WTC11 (cell line): Measurements from ENCODE around the gene ZFHX3. TPM values are rescaled to one million over a fixed set of nuclear protein-coding genes. Genes with fewer than 3 reads are reported as not detected.

Experiments used
- ATAC-seq: fragments of 200-7000 bp; cut with Tn5 transposase; 2 replicates; pipeline ENCODE4 v1.10.0; 2021; ENCODE audit warnings: mild to moderate bottlenecking, moderate library complexity
- CTCF ChIA-PET: fragments of 300-600 bp; sonication (Branson Sonifier 250); formaldehyde crosslinking; loops from one replicate; lab custom pipeline; 2021; ENCODE audit warnings: antibody characterized with exemption; lab: Charles Lee
- POLR2A ChIA-PET: fragments of 350-600 bp; sonication (Branson Sonifier 250); formaldehyde crosslinking; loops from one replicate; lab custom pipeline; 2021; ENCODE audit warnings: antibody characterized with exemption; lab: Charles Lee
- DNase-seq: peaks from one replicate; pipeline ENCODE4 v3.0.0; 2021; ENCODE audit warnings: low spot score
- H3K27ac Mint-ChIP-seq: 2 replicates; pipeline ENCODE4 v1.8.0; 2021; ENCODE audit warnings: mixed read lengths
- H3K27me3 Mint-ChIP-seq: 2 replicates; pipeline ENCODE4 v1.8.0; 2021; ENCODE audit warnings: low read depth, mild to moderate bottlenecking, moderate library complexity, mixed read lengths
- H3K36me3 Mint-ChIP-seq: 2 replicates; pipeline ENCODE4 v1.8.0; 2021; ENCODE audit warnings: mixed read lengths
- H3K4me1 Mint-ChIP-seq: 2 replicates; pipeline ENCODE4 v1.8.0; 2022; ENCODE audit warnings: mixed read lengths
- H3K4me3 Mint-ChIP-seq: 2 replicates; pipeline ENCODE4 v1.8.0; 2021; ENCODE audit warnings: mild to moderate bottlenecking, moderate library complexity, mixed read lengths
- H3K9me3 Mint-ChIP-seq: 2 replicates; pipeline ENCODE4 v1.8.0; 2021; ENCODE audit warnings: mixed read lengths
- AFF4 ChIP-seq: sonication (generic); formaldehyde crosslinking; IDR thresholded peaks from 2 replicates; pipeline ENCODE4 v1.8.1; 2023; ENCODE audit warnings: mild to moderate bottlenecking, missing genetic modification reagents, borderline replicate concordance
- ATF1 ChIP-seq: sonication (generic); formaldehyde crosslinking; IDR thresholded peaks from 2 replicates; pipeline ENCODE4 v1.8.1; 2023; ENCODE audit warnings: mild to moderate bottlenecking, moderate library complexity, missing genetic modification reagents
- CBFB ChIP-seq: sonication (generic); formaldehyde crosslinking; IDR thresholded peaks from 2 replicates; pipeline ENCODE4 v1.8.1; 2022; ENCODE audit warnings: mild to moderate bottlenecking, low read depth, missing genetic modification reagents
- CREM ChIP-seq: sonication (generic); formaldehyde crosslinking; IDR thresholded peaks from 2 replicates; pipeline ENCODE4 v1.8.1; 2022; ENCODE audit warnings: mild to moderate bottlenecking, missing genetic modification reagents, moderate library complexity
- ELF4 ChIP-seq: sonication (generic); formaldehyde crosslinking; IDR thresholded peaks from 2 replicates; pipeline ENCODE4 v1.8.1; 2022; ENCODE audit warnings: low read depth, mild to moderate bottlenecking, moderate library complexity, missing genetic modification reagents
- ETV6 ChIP-seq: sonication (generic); formaldehyde crosslinking; IDR thresholded peaks from 2 replicates; pipeline ENCODE4 v1.8.1; 2022; ENCODE audit warnings: mild to moderate bottlenecking, missing genetic modification reagents
- FOXP1 ChIP-seq: sonication (generic); formaldehyde crosslinking; IDR thresholded peaks from 2 replicates; pipeline ENCODE4 v1.8.0; 2022; ENCODE audit warnings: missing genetic modification reagents, mild to moderate bottlenecking, moderate library complexity, borderline replicate concordance
- GRHL2 ChIP-seq: fragments of 250-450 bp; sonication (Bioruptor Pico); IDR thresholded peaks from 2 replicates; pipeline ENCODE4 v1.8.0; 2022; ENCODE audit warnings: mild to moderate bottlenecking, moderate library complexity; ENCODE audit not compliant: insufficient replicate concordance, severe bottlenecking
- HMGXB4 ChIP-seq: sonication (generic); formaldehyde crosslinking; IDR thresholded peaks from 2 replicates; pipeline ENCODE4 v1.8.1; 2023; ENCODE audit warnings: mild to moderate bottlenecking, moderate library complexity, missing genetic modification reagents
- MYBL2 ChIP-seq: sonication (generic); formaldehyde crosslinking; IDR thresholded peaks from 2 replicates; pipeline ENCODE4 v1.8.1; 2023; ENCODE audit warnings: mild to moderate bottlenecking, moderate library complexity, missing genetic modification reagents
- NR3C1 ChIP-seq: sonication (generic); formaldehyde crosslinking; conservative IDR thresholded peaks from 2 replicates; pipeline ENCODE4 v1.8.1; 2023; ENCODE audit warnings: low read depth, mild to moderate bottlenecking, missing genetic modification reagents
- STAT6 ChIP-seq: sonication (generic); formaldehyde crosslinking; conservative IDR thresholded peaks from 2 replicates; pipeline ENCODE4 v1.8.1; 2023; ENCODE audit warnings: mild to moderate bottlenecking, low read depth, missing genetic modification reagents, moderate library complexity
- ZBTB21 ChIP-seq: sonication (generic); formaldehyde crosslinking; IDR thresholded peaks from 2 replicates; pipeline ENCODE4 v1.8.1; 2023; ENCODE audit warnings: mild to moderate bottlenecking, missing genetic modification reagents, borderline replicate concordance
- ZBTB43 ChIP-seq: sonication (generic); formaldehyde crosslinking; IDR thresholded peaks from 2 replicates; pipeline ENCODE4 v1.8.1; 2023; ENCODE audit warnings: mild to moderate bottlenecking, missing genetic modification reagents
- ZNF121 ChIP-seq: sonication (generic); formaldehyde crosslinking; IDR thresholded peaks from 2 replicates; pipeline ENCODE4 v1.8.0; 2023; ENCODE audit warnings: missing genetic modification reagents
- ZNF423 ChIP-seq: fragments of 250-450 bp; sonication (Bioruptor Pico); IDR thresholded peaks from 2 replicates; pipeline ENCODE4 v2.1.2; 2022; ENCODE audit warnings: mild to moderate bottlenecking, moderate library complexity
- ZNF532 ChIP-seq: fragments of 250-450 bp; sonication (Bioruptor Pico); IDR thresholded peaks from 2 replicates; pipeline ENCODE4 v1.9.0; 2021; ENCODE audit warnings: mild to moderate bottlenecking, borderline replicate concordance
- total RNA-seq: library from RNA; stranded (reverse); gene quantifications from 3 replicates; pipeline ENCODE4 v1.2.3, GENCODE V29; 2021

The ZFHX3 gene
- total RNA-seq, 1 experiment from 2014 or later: 5.7 TPM

- Mint-ChIP-seq H3K27me3 (peaks cover 12% of the 10 kb centered on the region), H3K9me3 (no peaks in the 10 kb centered on the region), H3K4me3 (peak overlapping the region; percentile 76), H3K4me1 (peaks cover 32% of the 10 kb centered on the region), H3K27ac (peak overlapping the region; percentile 50; the same call in 1 of the 2 replicates), H3K36me3 (no peaks in the 10 kb centered on the region)
- ChIA-PET CTCF (interaction anchor here (0.6 to 2.4 kb wide), 4 partner anchors 20 to 180 kb away, joined by 3 to 19 read pairs (median 4); no protein-coding TSS in a partner anchor), POLR2A (interaction anchor here (0.6 kb wide), 1 partner anchor 121 kb away, joined by 3 read pairs; no protein-coding TSS in a partner anchor)
- TF ChIP-seq AFF4: no peak
- TF ChIP-seq ZNF423 (CRISPR knock-in tag): no peak
- DNase-seq (no peak), ATAC-seq (peak; percentile 12)
These were observed 260.8 kb downstream of the ZFHX3 start for GRCh38 chr16:72787130-72787513.

GRCh38 chr16:72786606-72787005 is 261.3 kb downstream of the ZFHX3 start:
- H3K4me3 Mint-ChIP-seq: peak overlapping the region; percentile 76
- TF ChIP-seq ETV6: no peak
- TF ChIP-seq, all 79 proteins: peak for 0
- no peak for DNase-seq
- no peaks in the 10 kb centered on the region for H3K9me3 Mint-ChIP-seq
- H3K4me1 Mint-ChIP-seq: peaks cover 32% of the 10 kb centered on the region
- CTCF ChIA-PET: interaction anchor here (0.6 to 2.4 kb wide), 8 partner anchors 20 to 1122 kb away, joined by 3 to 19 read pairs (median 4); no protein-coding TSS in a partner anchor
- POLR2A ChIA-PET: interaction anchor here (0.6 kb wide), 3 partner anchors 43 to 121 kb away, joined by 3 to 4 read pairs (median 3); no protein-coding TSS in a partner anchor
- no peak overlapping the region for H3K27ac Mint-ChIP-seq
- H3K27me3 Mint-ChIP-seq: peaks cover 12% of the 10 kb centered on the region
- no peak for ATAC-seq
- no peaks in the 10 kb centered on the region for H3K36me3 Mint-ChIP-seq

GRCh38 chr16:72785886-72786285 is 262.0 kb downstream of the ZFHX3 start:
- Mint-ChIP-seq H3K4me3 (no peak overlapping the region), H3K27me3 (peaks cover 12% of the 10 kb centered on the region), H3K9me3 (no peaks in the 10 kb centered on the region), H3K36me3 (no peaks in the 10 kb centered on the region), H3K27ac (no peak overlapping the region), H3K4me1 (peaks cover 32% of the 10 kb centered on the region)
- DNase-seq: no peak
- ChIA-PET POLR2A (no interaction called here), CTCF (interaction anchor here (0.6 to 2.4 kb wide), 6 partner anchors 47 to 1122 kb away, joined by 3 to 19 read pairs (median 4); no protein-coding TSS in a partner anchor)
- no peak for ATAC-seq
- TF ChIP-seq ATF1 (CRISPR knock-in tag) (no peak), STAT6 (CRISPR knock-in tag) (no peak), ZNF532 (CRISPR knock-in tag) (no peak), FOXP1 (CRISPR knock-in tag) (no peak), ZBTB43 (CRISPR knock-in tag) (no peak), CREM (CRISPR knock-in tag) (no peak), GRHL2 (CRISPR knock-in tag) (no peak), ELF4 (CRISPR knock-in tag) (no peak), NR3C1 (CRISPR knock-in tag) (no peak), ZNF121 (CRISPR knock-in tag) (no peak), ZNF423 (CRISPR knock-in tag) (no peak), HMGXB4 (no peak), MYBL2 (CRISPR knock-in tag) (no peak), CBFB (CRISPR knock-in tag) (no peak), ZBTB21 (no peak)
